Progenitor cell of endocrine pancreas (in vitro differentiated cells): Measurements from ENCODE around the gene TWNK. TPM values are rescaled to one million over a fixed set of nuclear protein-coding genes. Genes with fewer than 3 reads are reported as not detected.

Source experiments
- DNase-seq: peaks from one replicate; pipeline ENCODE4 v3.0.0; 2021; ENCODE audit warnings: low spot score; ENCODE audit not compliant: unreplicated experiment
- H3K27ac Mint-ChIP-seq: 2 replicates; pipeline ENCODE4 v1.8.0; 2021; ENCODE audit warnings: mild to moderate bottlenecking, moderate library complexity, mixed read lengths
- H3K27me3 Mint-ChIP-seq: 2 replicates; pipeline ENCODE4 v1.8.0; 2021; ENCODE audit warnings: mixed read lengths
- H3K36me3 Mint-ChIP-seq: 2 replicates; pipeline ENCODE4 v1.8.0; 2022; ENCODE audit warnings: mixed read lengths; ENCODE audit not compliant: insufficient read depth
- H3K4me1 Mint-ChIP-seq: 2 replicates; pipeline ENCODE4 v1.8.0; 2021; ENCODE audit warnings: low read depth, mixed read lengths
- H3K4me3 Mint-ChIP-seq: 2 replicates; pipeline ENCODE4 v1.8.0; 2021; ENCODE audit warnings: low read depth, mild to moderate bottlenecking, moderate library complexity, mixed read lengths
- H3K9me3 Mint-ChIP-seq: 2 replicates; pipeline ENCODE4 v1.8.0; 2021; ENCODE audit warnings: low read depth, mixed read lengths
- CTCF ChIP-seq: fragments of 200-600 bp; sonication (generic); IDR thresholded peaks from one replicate; pipeline ENCODE4 v1.5.0; 2021; ENCODE audit warnings: antibody characterized with exemption, mild to moderate bottlenecking; ENCODE audit not compliant: unreplicated experiment
- total RNA-seq: library from RNA; stranded (reverse); gene quantifications from 2 replicates; pipeline ENCODE4 v1.2.1, GENCODE V29; 2021

Gene TWNK
- total RNA-seq, 1 donor from 2014 or later: 13.3 TPM

- H3K4me3 Mint-ChIP-seq: peak overlapping the region; percentile 75
- H3K36me3 Mint-ChIP-seq: peaks cover 3% of the 10 kb centered on the region
- H3K4me1 Mint-ChIP-seq: peaks cover 16% of the 10 kb centered on the region
- no peaks in the 10 kb centered on the region for H3K9me3 Mint-ChIP-seq
- H3K27me3 Mint-ChIP-seq: no peaks in the 10 kb centered on the region
- peak overlapping the region; percentile 97 for H3K27ac Mint-ChIP-seq
- peak; percentile 91 for TF ChIP-seq CTCF
- peak; percentile 83 for DNase-seq
Observed at GRCh38 chr10:100997360-100998182, 10.2 kb downstream of the TWNK start.

DNA sequence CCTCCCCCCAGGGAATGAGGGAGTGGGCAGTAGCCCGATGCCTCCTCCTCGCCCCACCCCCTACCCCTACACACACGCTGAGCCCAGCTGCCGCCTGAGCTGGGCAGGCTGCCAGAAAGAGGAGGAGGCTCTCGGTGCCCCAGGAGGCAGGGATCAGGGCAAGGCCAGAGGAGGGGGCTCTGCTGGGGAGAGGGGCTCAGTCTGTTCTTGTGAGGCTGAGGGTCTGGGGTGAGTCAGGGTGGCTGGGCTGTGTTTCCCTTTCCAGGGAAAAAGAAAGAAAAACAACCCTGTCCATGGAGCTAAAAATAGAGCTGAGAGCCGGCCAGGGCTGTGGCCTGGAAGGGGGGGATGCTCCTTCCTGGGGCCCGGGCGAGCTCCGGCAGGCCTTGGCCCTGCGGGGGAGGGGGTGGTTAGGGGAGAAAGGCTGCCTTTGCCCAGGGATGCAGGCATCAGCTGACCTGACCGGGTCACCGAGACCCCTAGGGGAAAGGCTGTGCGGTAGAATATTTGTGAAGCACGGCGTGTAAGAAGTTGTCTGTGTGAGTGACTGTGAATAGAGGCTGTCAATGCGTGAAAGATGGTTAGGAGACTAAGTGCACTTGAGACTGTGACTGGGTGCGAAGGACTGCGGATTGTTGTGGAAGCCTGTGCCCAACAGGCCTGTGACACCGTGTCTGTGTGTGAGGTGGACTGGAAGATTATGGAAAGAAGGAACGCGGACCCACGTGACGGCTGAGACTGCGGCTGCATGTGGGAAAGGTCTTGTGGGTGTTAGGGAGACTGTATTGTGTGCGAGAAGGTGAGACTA, 11.0 kb downstream of the TWNK start:
- no peaks in the 10 kb centered on the region for H3K9me3 Mint-ChIP-seq
- H3K27ac Mint-ChIP-seq: peak overlapping the region; percentile 97
- H3K4me3 Mint-ChIP-seq: peak overlapping the region; percentile 75
- TF ChIP-seq CTCF: no peak
- no peaks in the 10 kb centered on the region for H3K27me3 Mint-ChIP-seq
- H3K4me1 Mint-ChIP-seq: peaks cover 16% of the 10 kb centered on the region
- no peak for DNase-seq
- peaks cover 3% of the 10 kb centered on the region for H3K36me3 Mint-ChIP-seq

DNA sequence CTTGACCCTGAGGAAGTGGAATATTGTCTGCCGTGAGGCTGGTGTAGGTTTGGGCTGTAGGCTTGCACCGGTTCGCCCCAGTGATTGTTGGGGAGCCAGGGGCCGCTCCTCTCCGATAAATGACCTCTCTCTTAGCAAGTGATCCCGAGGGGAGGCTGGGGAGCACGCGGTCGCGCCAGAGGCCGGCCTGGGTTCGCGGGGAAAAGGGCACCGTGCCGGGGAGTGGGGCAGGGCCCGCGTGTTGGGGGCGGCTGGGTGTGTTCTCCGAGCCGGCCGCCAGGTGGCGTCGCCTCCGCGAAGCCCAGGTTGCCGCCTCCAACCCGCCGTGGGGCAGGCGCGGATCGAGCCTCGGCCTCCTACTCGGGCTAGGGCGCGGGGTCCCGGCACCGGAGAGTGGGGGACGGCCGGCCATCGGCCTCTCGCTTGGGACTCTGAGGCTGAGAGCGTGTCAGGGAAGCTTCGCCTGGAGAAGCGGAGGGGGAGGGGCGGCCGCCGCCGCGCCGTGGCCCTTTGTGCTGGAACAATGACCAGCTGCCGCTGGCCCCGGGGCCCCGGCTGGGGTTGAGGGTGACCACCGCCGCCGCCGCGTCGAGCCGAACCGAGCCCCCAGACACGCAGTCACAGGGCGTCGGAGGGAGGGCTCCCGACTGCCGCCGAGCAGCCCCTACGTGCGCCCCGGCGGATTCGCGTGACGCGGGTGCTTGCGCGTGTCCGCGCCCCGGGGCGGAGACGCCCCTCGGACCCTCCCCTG, 11.8 kb downstream of the TWNK start:
- Mint-ChIP-seq H3K9me3 (no peaks in the 10 kb centered on the region), H3K36me3 (peaks cover 4% of the 10 kb centered on the region), H3K4me3 (peak overlapping the region; percentile 75), H3K27me3 (no peaks in the 10 kb centered on the region), H3K4me1 (peaks cover 16% of the 10 kb centered on the region), H3K27ac (peak overlapping the region; percentile 97)
- TF ChIP-seq CTCF: peak; percentile 98
- peak; percentile 77 for DNase-seq

- peak within 1 kb of the TSS; percentile 97 for H3K27ac Mint-ChIP-seq
- TF ChIP-seq CTCF: no peak
- no peaks in the 10 kb centered on the region for H3K27me3 Mint-ChIP-seq
- DNase-seq: peak; percentile 46
- no peaks in the 10 kb centered on the region for H3K9me3 Mint-ChIP-seq
- peaks cover 16% of the 10 kb centered on the region for H3K4me1 Mint-ChIP-seq
- H3K36me3 Mint-ChIP-seq: peaks cover 2% of the 10 kb centered on the region
- peak within 1 kb of the TSS; percentile 75 for H3K4me3 Mint-ChIP-seq
Observed at GRCh38 chr10:100999742-101000126, 12.4 kb downstream of the TWNK start, which contains the start of gene LZTS2. Gene LZTS2 (plus strand): TSS chr10:100999808. CDS start chr10:101002539, 2,731 bp downstream.
